Stimulated activated CD8-positive, alpha-beta memory T cell treated with anti-CD3 and anti-CD28 coated beads, Interleukin-15, amount 100 ng/mL, for 4 hours (primary cell): ENCODE data around the gene AK8.

Experiments
- DNase-seq, 2 donors: peaks; one replicate each; pipeline ENCODE4 v3.0.0-alpha.2; 2020; ENCODE audit warnings: low read depth in 2 of 2

The AK8 gene

DNA sequence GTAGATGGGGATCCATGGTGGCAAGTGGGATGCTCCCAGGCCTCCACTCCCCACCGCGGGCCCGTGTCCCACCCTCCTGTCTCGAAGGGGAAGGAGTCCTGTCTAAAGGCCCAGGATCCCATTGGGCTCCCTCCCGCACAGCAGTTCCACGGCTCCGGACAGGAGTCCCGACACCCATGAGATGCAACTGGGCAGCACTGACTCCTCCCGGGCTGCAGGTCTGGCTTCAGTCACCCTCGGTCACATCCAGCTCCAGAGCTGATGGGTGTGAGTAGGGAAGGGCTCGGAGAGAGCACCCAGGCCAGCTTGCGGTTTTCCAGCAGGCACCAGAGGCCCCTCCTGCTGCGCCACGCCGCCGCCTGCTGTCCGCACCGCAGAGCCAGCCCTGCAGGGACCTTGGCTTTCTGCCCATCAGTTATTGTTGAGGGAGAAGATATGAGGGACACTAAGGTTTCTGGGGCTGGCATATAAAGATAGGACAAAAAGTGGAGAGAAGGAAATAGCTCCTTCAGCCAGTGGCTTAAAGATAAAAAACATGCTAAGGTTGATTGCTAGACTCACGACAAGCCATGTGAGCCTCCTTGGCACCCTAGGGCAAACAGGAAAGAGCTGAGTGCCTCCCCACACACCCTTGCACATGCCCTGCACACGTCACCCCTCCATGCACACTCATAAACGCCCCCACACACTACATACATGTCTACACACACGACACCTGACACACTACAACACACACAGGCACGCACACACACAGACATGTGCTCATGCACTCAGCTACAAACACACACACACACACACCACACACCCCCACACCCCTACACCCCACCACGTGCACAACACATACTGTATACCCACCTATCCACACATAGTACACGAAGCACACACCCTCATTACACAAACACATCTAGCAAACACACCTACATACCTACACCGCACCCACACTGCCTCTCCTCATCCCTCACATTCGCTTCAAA is 79.0 kb downstream of the AK8 start:
- DNase-seq = no peak

DNA sequence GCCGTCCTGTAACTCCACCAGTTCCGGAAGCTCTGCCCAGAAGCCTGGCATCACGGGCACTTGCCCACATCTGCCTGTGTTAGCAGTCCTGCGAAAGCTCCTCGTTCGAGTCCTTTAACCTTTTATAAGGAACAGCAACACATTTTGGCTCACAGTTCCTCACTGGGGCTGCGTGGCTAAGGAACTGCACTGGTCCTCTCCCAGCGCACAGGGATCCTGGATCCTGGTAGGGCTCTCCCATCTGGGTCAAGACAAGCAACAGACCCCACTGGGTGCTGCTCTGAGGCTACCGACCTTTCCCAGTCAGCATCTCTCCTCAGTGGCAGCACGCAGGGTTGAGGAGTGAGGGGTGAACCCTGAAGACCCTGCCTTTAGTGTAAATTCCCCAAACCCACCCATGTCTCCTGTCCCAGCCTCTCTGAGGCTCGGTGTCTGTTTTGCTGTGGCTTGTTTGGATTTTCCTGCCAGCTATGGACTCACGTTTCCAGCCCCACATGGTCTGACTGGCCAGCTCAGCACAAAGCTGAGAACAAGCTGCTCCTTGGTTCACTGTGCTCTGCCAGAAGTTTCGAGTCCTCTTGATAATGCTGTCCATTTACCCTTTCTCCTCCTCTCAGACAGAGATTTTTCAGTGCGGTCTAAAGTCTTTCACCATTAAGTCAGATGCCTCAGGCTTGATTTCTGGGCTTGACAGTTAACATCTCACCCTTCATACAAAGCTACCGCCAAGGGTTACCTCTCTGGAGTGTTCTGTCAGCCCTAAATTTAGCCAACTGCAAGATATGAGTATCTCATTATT is 80.0 kb downstream of the AK8 start:
- no peak for DNase-seq

DNA sequence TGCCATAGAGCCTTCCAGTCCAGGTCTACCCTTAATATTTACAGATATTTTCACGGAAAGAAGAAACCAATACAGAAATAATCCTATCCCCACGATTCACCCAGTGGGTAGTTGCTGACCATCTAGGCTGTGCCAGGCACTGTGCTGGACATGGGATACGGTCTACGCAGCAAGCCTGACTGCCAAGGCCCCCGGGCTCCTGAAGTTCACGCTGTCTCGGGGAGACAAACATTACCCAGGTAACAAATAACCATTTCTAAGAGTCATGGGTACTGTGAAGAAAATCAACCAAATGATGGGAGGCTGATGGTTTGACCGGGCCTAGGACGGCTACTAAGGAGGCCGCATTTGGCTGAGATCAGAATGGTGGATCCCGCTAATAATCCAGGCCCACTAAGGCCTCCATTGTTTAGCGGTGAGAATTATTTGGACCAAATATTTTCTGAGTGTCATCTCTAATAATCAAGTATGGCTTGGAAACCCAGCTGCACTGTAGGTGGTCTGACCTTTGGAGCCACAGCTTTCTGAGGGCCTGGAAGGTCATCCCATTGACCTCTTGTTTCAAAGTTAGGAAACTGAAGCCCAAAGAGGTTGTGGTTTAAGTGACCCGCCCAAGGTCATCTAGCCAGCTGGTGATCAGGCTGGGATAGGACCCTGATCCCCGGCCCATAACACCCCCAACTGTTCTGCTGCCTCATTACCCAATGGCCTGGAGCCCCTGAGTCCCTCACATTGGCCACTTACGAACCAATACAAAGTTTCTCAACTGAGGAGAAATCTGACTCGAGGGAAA is 82.4 kb downstream of the AK8 start:
- no peak for DNase-seq

DNA sequence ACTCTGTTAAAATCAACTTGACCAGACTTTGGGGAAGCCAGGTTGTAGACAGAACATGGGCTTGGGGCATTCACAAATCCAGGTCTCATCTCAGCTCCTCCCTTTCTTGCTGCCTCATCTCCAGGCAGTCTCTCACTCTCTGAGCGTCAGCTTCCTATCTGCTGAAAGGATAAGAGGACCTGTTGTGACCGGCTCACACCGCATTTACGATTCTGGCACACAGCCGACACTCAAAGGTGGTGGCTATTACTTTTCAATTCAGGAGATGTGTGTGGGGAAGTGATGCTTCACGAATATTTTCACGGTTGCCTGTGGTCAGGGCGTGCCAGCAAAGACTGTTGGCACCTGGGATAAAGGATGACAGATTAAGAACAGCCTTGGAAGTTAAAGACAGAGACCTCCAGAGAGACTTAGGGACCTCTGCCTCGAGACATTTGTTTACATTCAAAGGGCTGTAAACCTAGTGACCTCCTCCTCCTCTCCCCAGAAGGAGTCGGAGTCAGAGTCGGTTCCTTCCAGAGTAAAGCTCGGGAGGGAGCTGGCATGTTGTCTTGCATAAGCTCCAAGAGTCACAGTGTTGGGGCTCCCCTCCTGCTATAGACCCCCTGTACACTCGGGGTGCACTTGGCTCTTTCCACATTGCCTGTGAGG is 83.2 kb downstream of the AK8 start:
- no peak for DNase-seq

DNA sequence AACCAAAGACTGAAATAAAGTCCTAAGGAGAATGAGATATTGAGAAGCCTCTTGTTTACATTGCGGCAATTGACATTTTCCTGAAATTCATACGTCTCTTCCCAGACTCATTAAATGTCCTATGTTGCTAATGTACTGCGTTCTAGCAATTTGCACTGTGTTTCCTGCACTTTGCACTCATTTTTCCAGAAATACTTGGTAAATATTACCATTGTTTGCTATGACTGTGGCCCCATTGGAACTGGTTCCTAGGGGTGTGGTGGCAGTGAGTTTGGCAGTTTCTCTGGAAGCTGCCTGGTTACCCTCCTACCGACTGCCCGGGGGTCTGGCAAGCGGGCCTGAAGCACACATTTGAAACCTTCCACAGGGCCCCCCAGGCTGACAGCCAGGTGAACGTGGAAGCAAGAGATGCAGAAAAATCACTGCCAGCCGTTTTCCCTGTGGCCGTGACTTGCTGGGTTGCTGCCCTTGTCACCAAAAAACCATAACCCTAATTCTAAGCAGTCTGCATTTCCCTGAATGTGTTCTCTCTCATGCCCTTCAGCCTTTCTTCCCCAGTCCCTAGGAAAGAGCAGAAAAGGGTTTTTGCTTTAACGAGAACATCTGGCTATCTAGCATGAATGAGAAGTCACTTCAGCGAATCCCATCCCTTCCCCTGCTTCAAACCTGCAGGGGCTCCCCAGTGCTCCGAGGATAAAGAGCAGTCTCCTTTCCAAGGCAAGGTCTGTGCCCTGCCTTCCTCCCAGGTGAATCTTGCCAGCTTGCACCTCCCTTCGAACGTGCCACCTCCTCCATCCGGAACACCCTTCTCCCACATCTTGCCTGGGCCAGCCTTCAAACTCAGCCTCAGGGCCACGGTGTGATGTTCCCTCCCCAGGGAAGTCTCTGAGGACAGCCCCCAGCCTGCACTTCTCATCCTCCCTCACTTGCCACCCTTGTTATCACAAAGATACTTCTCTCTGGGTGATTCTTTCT is 84.2 kb downstream of the AK8 start:
- DNase-seq = no peak

DNA sequence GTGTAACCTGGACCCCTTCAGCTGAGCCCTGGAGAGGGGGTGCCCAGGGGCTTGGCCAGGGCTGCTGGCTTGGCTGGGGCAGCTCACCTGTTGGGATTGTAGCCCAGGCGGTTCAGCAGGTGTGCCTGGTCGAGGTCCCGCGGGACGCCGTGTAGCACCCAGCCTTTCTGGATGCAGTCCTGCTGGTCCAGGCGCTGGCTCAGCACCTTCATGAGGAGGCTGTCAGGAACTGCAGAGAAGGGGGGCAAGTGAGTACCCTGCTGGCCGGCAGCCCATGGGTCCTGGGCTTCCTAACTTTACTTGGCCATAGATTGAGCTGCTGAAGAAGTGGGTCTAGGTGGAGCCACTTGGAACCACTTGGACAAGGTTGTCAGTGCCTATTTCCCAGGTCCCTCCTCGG is 85.5 kb downstream of the AK8 start:
- DNase-seq = no peak

DNA sequence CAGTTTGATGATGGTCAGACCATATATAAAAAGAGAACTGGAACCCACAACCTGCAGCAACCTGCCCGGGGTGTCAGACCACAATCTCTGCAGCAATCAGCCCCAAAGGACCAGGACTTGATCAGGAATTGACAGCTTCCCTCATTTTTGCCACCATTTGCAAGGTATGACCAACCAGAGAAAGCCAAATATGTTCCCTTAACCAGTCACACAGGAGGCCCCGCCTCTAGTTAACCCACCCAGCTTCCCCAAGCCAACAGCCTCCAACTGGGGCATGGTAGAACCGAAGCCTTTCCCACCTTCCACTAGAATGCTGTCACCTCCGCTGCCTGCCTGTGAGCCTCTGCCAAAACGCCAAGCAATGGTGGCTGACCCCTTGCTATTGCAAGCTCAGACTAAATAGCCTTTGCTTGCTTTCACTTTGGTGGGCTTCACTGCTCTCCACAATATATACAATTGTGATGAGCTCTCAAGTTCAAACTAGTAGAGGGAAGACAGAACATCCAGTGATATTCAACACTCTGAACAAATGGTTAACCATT is 86.3 kb downstream of the AK8 start:
- DNase-seq = no peak

DNA sequence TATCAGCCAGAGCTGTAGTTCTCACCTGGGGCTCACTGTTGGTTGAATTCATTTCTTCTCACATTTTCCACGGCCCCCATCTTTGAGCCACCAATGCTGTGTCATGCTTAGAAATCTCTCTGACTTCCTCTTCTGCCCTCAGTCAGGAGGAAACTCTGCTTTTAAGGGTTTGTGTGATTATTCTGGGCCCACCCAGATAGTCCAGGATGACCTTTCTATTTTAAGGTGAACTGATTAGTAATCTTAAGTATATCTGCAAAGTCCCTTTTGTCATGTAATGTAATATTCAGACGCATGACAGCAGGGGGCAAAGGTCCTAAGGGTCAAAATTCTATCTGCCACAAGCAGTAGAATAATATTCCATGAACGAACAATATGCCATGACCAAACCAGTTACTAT is 88.4 kb downstream of the AK8 start:
- no peak for DNase-seq

DNA sequence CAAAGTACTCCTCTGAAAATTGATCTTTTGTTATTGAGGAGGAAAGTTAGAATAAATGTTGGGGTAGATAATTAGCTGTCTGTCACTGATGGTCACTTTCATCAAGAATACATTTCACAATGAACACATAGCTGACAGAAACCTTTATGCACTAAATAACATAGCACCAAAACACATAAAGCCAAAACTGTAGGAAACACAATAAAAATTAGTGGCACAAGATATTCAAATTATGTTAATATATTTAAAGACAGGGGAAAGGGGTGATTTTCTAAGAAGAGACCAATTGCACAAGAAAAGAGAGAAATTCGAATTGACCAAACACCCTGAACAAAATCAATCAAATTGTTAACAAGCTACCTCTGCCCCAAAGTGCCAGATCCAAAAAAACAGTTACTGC is 89.7 kb downstream of the AK8 start:
- no peak for DNase-seq

DNA sequence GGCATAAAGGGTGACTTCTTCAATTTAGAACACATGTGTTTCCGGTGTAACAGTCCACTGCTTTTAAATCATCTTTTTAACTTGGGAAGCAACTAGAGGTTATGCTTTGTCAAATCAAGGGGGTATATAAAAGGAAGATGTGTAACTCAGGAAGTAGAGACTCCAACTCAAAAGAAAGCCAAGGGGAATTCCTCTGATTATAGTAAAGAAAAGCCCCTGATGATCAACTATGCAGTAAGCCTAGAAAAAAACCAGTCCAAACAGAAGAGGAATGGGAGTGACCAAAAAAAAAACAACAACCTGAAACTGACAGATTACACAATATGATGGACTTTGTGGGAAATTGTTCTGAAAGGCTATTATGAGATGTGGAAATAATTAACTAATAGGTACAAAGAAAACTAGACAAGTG is 90.3 kb downstream of the AK8 start:
- no peak for DNase-seq

DNA sequence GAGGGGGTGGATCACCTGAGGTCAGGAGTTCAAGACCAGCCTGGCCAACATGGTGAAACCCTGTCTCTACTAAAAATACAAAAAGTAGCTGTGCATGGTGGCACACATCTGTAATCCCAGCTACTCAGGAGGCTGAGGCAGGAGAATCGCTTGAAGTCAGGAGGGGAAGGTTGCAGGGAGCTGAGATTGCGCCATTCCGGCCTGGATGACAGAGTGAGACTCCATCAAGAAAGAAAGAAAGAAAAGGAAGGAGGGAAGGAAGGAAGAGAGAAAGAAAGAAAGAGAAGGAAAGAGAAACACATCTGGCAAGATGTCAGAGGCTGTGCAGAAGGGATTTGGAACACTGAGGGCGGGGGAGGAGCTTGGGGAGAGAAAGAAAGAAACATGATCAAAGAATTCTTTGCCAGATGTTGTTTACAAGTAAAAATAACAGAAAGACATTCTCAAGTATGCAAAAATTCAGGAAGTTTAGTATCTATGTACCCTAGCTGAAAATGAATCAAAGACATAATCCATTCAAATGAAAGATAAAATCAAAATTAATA is 93.7 kb downstream of the AK8 start:
- no peak for DNase-seq

DNA sequence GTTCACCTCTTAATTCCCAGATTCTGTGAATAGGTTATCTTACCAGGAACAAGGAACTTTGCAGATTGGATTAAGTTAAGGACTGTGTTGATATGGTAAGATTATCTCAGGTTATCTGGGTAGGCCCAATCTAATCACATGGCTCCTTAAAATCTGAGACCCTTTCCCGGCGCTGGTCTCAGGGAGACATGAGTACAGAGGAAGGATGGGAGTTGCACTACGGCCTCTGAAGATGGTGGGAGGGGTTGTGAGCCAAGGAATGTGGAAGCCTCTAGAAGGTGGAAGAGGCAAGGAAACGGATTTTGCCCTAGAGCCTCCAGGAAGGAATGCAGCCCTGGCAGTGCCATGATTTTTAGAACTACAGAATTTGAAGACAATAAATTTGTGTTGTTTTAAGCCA is 95.1 kb downstream of the AK8 start:
- DNase-seq = no peak

DNA sequence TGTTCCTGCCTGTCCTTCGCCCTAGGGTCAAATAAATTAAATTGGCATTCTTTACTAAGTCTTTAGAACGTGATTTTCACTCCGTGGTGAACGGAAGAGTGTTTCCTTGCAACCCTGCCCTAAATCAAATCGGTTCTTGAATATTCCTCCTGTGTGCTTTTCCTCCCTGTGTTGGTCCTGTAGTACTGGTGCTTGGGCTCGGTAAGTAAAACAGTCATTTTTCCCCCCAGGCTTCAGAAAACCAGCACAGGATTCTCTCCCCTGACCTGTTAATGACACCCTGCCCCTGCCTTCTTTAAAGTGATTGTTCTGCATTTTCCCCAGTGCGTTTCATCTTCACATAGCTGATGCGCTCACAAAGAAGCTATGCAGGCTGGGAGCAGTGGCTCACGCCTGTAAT is 96.0 kb downstream of the AK8 start:
- DNase-seq = no peak

DNA sequence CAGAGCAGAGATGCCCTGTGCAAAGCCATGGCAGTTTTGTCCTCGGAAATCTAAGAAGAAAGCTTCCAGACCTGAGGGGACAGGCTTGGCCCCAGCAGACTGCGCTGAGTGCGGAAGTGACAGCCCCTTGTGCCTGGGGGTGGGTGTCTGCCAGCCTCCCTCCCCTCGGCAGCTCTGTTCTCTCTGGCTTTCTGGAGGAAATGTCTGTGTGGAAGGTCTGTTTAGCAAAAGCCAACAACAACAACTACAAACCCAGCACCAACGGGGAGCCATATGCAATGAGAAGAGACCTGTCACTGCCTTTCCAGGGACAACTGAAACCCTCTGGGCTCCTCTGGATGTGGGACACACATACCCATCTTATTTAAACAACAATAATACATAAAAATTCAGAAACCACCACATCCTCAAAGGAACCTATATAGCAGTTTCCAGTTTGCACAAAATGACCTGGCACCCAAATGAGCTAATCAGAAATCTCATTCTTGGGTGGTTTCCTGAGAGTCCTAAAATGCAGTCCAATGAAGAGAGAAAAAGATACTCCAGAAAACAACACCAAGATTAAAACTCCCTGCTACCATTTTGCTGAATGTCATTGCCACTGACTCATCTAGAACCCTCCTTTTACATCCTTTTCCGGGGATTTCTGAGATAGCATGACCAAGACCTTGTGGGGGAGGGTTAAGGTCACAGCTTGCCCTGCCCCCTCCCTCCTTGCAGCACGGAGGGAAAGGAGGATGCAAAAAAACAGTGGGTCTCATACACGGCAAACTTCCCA is 97.7 kb downstream of the AK8 start:
- DNase-seq = no peak

DNA sequence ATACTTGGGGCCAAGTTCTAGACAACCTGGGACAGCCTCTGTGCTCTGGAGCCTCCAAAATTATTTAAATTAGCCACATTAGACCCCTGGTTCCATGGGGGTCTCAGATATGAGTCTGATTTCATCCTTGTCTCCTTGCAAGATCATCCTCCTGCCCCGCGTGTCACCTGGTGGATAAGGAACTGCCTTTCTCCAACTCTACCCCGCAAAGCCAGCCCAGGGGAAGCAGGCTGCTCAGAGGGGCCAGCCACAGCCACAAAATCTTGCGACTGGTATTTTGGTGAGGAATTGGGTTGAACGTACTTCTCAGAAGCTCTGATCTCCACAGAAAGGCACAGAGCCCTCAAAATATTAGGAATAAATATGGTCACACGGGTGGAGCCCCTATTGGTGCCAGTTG is 101.2 kb downstream of the AK8 start:
- no peak for DNase-seq

DNA sequence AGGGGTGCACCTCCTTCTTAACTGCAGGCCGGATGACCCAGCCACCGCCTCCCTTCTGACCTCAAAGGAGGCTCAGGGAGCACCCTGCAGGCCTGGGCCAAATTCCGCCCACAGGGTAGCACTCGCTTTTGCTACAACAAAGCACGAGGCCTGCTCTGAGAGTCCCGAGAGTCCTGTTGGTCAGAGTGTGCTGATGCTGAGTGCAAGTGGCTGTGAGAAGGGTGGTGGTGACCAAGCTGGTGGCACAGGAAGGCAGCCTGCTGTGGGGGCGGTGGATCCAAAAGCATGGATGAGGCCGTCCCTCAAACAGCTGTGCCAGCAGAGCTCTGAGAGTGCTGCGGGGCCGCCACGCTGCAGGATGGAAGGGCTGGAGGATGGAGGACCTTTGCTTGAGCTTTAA is 101.8 kb downstream of the AK8 start:
- no peak for DNase-seq

DNA sequence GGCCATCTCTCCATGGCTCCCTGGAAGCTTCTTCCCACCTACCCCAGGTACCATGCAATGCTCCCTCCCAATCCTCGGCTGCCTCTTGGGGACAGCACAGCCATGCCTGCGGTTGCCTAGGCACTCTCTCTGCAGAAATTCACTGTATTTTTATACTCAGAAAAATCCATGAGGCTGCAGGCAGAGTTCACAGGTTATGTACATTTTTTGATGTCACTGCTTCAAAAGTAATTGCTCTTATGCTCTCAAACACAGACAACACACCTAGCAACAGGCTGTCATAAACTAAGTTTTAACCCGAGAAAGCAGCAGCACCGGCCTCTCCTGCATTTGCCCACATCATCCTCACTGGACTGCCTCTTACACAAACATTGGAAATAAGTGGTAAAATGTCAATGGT is 102.4 kb downstream of the AK8 start:
- DNase-seq = no peak

DNA sequence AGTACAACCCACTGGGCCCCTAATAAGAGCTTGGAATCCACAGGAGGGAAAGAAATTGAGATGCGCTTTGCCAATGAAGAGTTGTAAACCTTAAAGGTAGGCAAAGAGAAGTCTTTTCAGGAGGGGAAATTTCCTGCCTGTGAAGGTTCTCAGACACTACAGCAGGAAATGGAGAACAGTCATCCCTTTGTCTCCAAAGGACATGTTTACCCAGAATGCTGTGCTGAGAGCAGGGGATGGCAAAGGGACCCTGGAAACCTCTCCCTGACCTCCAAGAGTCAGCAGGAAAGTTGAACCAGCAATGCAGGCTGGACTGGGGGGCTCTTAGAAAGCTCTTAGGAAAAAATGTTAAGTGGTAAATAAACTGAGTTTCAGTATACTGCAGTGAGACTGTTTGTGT is 103.2 kb downstream of the AK8 start:
- no peak for DNase-seq

DNA sequence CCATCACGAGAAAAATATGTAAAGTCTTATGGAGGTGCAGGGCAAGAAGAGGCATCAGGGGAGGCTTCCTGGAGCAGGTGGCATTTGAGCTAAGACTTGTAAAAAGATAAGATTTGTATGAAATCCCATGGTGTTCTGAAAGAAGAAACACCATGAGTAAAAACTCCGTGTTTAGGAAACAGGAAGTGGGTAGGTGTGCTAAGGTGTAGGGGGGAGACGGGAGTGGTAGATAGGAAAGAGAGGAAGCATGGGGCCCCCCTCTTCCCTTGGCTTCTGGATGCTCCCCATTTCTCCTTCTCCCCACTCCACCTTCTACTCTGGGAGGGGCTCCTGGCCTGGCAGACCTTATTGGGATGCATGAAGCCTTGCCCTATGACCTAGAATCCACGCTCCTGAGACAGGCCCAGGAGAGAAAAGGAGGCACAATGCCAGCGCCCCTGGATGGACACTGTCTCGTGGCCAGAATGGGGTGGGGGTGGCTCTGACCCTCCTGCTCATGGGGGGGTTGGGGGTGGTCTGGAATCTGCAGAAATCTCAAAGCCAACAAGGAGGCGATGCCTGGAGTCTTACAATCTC is 104.2 kb downstream of the AK8 start:
- DNase-seq = no peak
